SK-N-SH (cell line): Measurements from ENCODE around the gene HAUS7. TPM values are rescaled to one million over a fixed set of nuclear protein-coding genes. Genes with fewer than 3 reads are reported as not detected.

ENCODE experiments used
- CTCF ChIA-PET: fragments of 300-600, 350-600 bp; formaldehyde crosslinking; extraction: SDS; loops from one replicate; lab custom pipeline; 2021; lab: Yijun Ruan, JAX
- POLR2A ChIA-PET: fragments of 350-600 bp; sonication (Branson Sonifier 250); formaldehyde crosslinking; extraction: SDS; loops from one replicate; lab custom pipeline; 2020; ENCODE audit warnings: antibody characterized with exemption, inconsistent platforms; lab: Yijun Ruan, JAX
- DNase-seq: peaks from one replicate; pipeline ENCODE4 v3.0.0; 2012
- H2AFZ ChIP-seq: fragments of 200-600 bp; sonication (generic); 2 replicates; pipeline ENCODE4 v1.8.1; 2016; ENCODE audit warnings: antibody characterized with exemption, mild to moderate bottlenecking, low read depth
- H3F3A ChIP-seq: fragments of 200-600 bp; sonication (generic); replicated peaks from 2 replicates; pipeline ENCODE3; 2016; ENCODE audit warnings: antibody characterized with exemption, mild to moderate bottlenecking; ENCODE audit not compliant: insufficient read depth
- H3K27ac ChIP-seq, 2 experiments: fragments of 200-500 bp in 1 of 2; fragments of 200-600 bp in 1 of 2; sonication (Bioruptor generic) in 1 of 2; sonication (generic), shearing (Covaris generic) in 1 of 2; 2 replicates each; pipeline versions ENCODE4 v1.5.1 to v1.6.1; 2014 to 2016; ENCODE audit warnings: low read depth in 2 of 2, inconsistent platforms in 1 of 2, low read length in 1 of 2, mild to moderate bottlenecking in 1 of 2, mixed read lengths in 1 of 2
- H3K27me3 ChIP-seq: fragments of 200-600 bp; sonication (generic), shearing (Covaris generic); 2 replicates; pipeline ENCODE4 v1.6.1; 2016; ENCODE audit warnings: mixed run types; ENCODE audit not compliant: insufficient read depth
- H3K36me3 ChIP-seq, 2 experiments: fragments of 200-500 bp in 1 of 2; fragments of 200-600 bp in 1 of 2; sonication (Bioruptor generic) in 1 of 2; sonication (generic) in 1 of 2; replicated peaks in 1 of 2; 2 replicates each; pipeline versions ENCODE3 to v1.5.1; 2014 to 2016; ENCODE audit warnings: low read length in 1 of 2, mild to moderate bottlenecking in 1 of 2; ENCODE audit not compliant: insufficient read depth in 2 of 2, control insufficient read depth in 1 of 2
- H3K4me1 ChIP-seq, 2 experiments: fragments of 200-500 bp in 1 of 2; fragments of 200-600 bp in 1 of 2; sonication (Bioruptor generic) in 1 of 2; sonication (generic), shearing (Covaris generic) in 1 of 2; 2 replicates each; pipeline versions ENCODE4 v1.5.1 to v1.6.1; 2014 to 2016; ENCODE audit warnings: low read depth in 1 of 2, low read length in 1 of 2, mixed run types in 1 of 2; ENCODE audit not compliant: insufficient read depth in 2 of 2, control insufficient read depth in 1 of 2
- H3K4me2 ChIP-seq: fragments of 200-600 bp; sonication (generic), shearing (Covaris generic); 2 replicates; pipeline ENCODE4 v1.6.1; 2017; ENCODE audit warnings: mixed run types
- H3K4me3 ChIP-seq, 2 experiments: fragments of 200-500 bp in 1 of 2; fragments of 200-600 bp in 1 of 2; sonication (Bioruptor generic) in 1 of 2; sonication (generic), shearing (Covaris generic) in 1 of 2; 2 replicates each; pipeline versions ENCODE4 v1.5.1 to v1.8.1; 2014 to 2016; ENCODE audit warnings: low read depth in 2 of 2, inconsistent platforms in 1 of 2, low read length in 1 of 2, mild to moderate bottlenecking in 1 of 2, mixed read lengths in 1 of 2, moderate library complexity in 1 of 2
- H3K79me2 ChIP-seq: fragments of 200-600 bp; sonication (generic); 2 replicates; pipeline ENCODE4 v1.8.1; 2017; ENCODE audit warnings: mild to moderate bottlenecking; ENCODE audit not compliant: insufficient read depth
- H3K9ac ChIP-seq: fragments of 200-600 bp; sonication (generic); 2 replicates; pipeline ENCODE4 v1.6.1; 2017; ENCODE audit warnings: mixed run types
- H3K9me2 ChIP-seq: fragments of 200-600 bp; sonication (generic); 2 replicates; pipeline ENCODE4 v1.6.1; 2017; ENCODE audit warnings: mixed run types
- H3K9me3 ChIP-seq: fragments of 200-600 bp; sonication (generic); 2 replicates; pipeline ENCODE4 v1.6.1; 2017; ENCODE audit warnings: mixed run types, mild to moderate bottlenecking, moderate library complexity
- H4K20me1 ChIP-seq: fragments of 200-600 bp; sonication (generic); 2 replicates; pipeline ENCODE4 v1.6.1; 2017; ENCODE audit warnings: mild to moderate bottlenecking, mixed run types; ENCODE audit not compliant: insufficient read depth
- CTCF ChIP-seq: fragments of 200-600 bp; sonication (generic); IDR thresholded peaks from 2 replicates; pipeline ENCODE4 v1.6.1; 2017; ENCODE audit warnings: antibody characterized with exemption, mild to moderate bottlenecking, moderate library complexity
- ELF1 ChIP-seq: IDR thresholded peaks from 2 replicates; pipeline ENCODE4 v1.4.0; 2012
- EP300 ChIP-seq, 2 experiments: IDR thresholded peaks; 2 replicates each; pipeline versions ENCODE4 v1.4.0 to v1.6.1; 2012; ENCODE audit warnings: borderline replicate concordance in 1 of 2, low read depth in 1 of 2, low read length in 1 of 2
- EZH2phosphoT487 ChIP-seq: fragments of 200-600 bp; sonication (generic); IDR thresholded peaks from 2 replicates; pipeline ENCODE4 v1.6.1; 2017; ENCODE audit warnings: low read depth, mixed run types, mild to moderate bottlenecking, antibody characterized with exemption, moderate library complexity, borderline replicate concordance
- FOSL2 ChIP-seq: IDR thresholded peaks from 2 replicates; pipeline ENCODE4 v1.4.0; 2012; ENCODE audit warnings: low read depth, mild to moderate bottlenecking, moderate library complexity, borderline replicate concordance
- FOXJ3 ChIP-seq: sonication (generic); formaldehyde crosslinking; IDR thresholded peaks from 2 replicates; pipeline ENCODE4 v1.5.1; 2020; ENCODE audit warnings: mild to moderate bottlenecking, missing genetic modification reagents
- FOXM1 ChIP-seq: IDR thresholded peaks from 2 replicates; pipeline ENCODE4 v1.4.0; 2012; ENCODE audit warnings: low read depth, mild to moderate bottlenecking
- GABPA ChIP-seq: IDR thresholded peaks from 2 replicates; pipeline ENCODE4 v1.4.0; 2012; ENCODE audit warnings: low read depth, mild to moderate bottlenecking
- GATA2 ChIP-seq: sonication (generic); formaldehyde crosslinking; IDR thresholded peaks from 2 replicates; pipeline ENCODE4 v1.5.0; 2020; ENCODE audit warnings: mild to moderate bottlenecking, missing genetic modification reagents
- IRF3 ChIP-seq: fragments of 150-350 bp; IDR thresholded peaks from 2 replicates; pipeline ENCODE4 v1.6.1; 2016; ENCODE audit warnings: mild to moderate bottlenecking, low read depth, low read length
- MEF2A ChIP-seq: IDR thresholded peaks from 2 replicates; pipeline ENCODE4 v1.4.0; 2012; ENCODE audit warnings: low read depth, borderline replicate concordance
- NFIC ChIP-seq: IDR thresholded peaks from 2 replicates; pipeline ENCODE4 v1.4.0; 2012; ENCODE audit warnings: borderline replicate concordance
- NRF1 ChIP-seq: IDR thresholded peaks from 2 replicates; pipeline ENCODE4 v1.6.1; 2012; ENCODE audit warnings: low read depth, mild to moderate bottlenecking, low read length
- POLR2AphosphoS5 ChIP-seq: IDR thresholded peaks from 2 replicates; pipeline ENCODE4 v1.6.1; 2012; ENCODE audit warnings: low read depth, low read length
- RAD21 ChIP-seq: IDR thresholded peaks from 2 replicates; pipeline ENCODE4 v1.6.1; 2012; ENCODE audit warnings: mild to moderate bottlenecking, low read length
- REST ChIP-seq: IDR thresholded peaks from 2 replicates; pipeline ENCODE4 v1.6.1; 2012; ENCODE audit warnings: mild to moderate bottlenecking, low read depth, low read length, moderate library complexity
- RXRA ChIP-seq: IDR thresholded peaks from 2 replicates; pipeline ENCODE4 v1.4.0; 2012; ENCODE audit warnings: low read depth, mild to moderate bottlenecking, borderline replicate concordance
- SIN3A ChIP-seq: IDR thresholded peaks from 2 replicates; pipeline ENCODE4 v1.6.1; 2012; ENCODE audit warnings: low read depth, mild to moderate bottlenecking, low read length, moderate library complexity, borderline replicate concordance
- SMC3 ChIP-seq: IDR thresholded peaks from 2 replicates; pipeline ENCODE4 v1.6.1; 2012; ENCODE audit warnings: low read depth, low read length, improper control_type of control experiment
- USF2 ChIP-seq: fragments of 150-350 bp; IDR thresholded peaks from 2 replicates; pipeline ENCODE4 v1.6.1; 2017; ENCODE audit warnings: antibody characterized with exemption, low read length, low read depth, borderline replicate concordance
- WGBS: methylation state at CpG from one replicate; pipeline ENCODE4 v1.1.6; 2017; ENCODE audit warnings: low lambda C conversion rate; 5-methylcytosine and 5-hydroxymethylcytosine counted together
- polyA plus RNA-seq, 3 experiments: library from polyadenylated mRNA; depleted of rRNA; stranded (reverse); fragments of >200 nt; gene quantifications; 2 replicates each; pipeline ENCODE4 v1.2.3, GENCODE V29; 2012
- TF ChIP-seq, protein P1 (sequence below): IDR thresholded peaks from 2 replicates; pipeline ENCODE4; 2012

HAUS7 gene
- polyA plus RNA-seq, 1 of the 3 experiments (the other 2 are of a cell fraction) = 39.7 TPM

DNA sequence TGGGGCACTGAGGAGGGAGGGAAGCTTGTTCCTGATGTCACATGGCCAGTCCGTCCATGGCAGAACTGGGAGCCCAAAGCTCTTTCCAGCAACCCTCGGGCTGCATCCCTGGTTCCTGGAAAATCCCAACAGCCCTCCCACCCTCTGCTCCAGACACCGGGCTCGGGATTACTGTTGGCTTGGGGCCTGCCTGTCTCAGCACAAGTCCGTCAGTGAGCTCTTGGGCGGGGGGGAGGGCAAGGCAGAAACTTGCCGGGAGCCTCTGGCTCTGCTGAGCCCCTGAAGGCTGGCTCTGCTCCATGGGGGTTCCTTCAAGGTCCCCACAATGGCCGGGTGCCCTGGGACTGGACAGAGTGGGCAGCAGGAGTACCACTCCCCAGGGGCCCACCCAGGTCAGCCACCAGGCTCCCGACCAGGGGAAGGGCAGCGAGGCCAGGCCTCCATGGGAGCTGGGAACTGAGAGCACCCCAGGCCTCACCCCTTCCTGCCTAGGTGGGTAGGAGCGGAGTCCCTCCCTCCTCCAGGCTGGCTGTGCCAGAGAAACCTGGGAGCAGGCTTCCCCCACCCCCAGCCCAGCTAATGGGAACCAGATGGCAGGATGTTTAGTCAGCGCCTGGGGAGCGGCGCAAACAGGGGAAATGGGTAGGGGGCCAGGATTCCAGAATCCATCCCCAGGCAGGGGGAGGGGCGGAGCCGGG is 6.4 kb upstream of the HAUS7 start (continued):
- TF ChIP-seq, protein P1, sequence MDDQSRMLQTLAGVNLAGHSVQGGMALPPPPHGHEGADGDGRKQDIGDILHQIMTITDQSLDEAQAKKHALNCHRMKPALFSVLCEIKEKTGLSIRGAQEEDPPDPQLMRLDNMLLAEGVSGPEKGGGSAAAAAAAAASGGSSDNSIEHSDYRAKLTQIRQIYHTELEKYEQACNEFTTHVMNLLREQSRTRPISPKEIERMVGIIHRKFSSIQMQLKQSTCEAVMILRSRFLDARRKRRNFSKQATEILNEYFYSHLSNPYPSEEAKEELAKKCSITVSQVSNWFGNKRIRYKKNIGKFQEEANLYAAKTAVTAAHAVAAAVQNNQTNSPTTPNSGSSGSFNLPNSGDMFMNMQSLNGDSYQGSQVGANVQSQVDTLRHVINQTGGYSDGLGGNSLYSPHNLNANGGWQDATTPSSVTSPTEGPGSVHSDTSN = 0 out of 2 replicates have a peak, but pooled peaks have one; percentile 17
- no peak for TF ChIP-seq EZH2phosphoT487
- TF ChIP-seq MEF2A = no peak
- peak; percentile 24 to 89 for TF ChIP-seq EP300 (IDR thresholded peaks at IDR 0.05; ENCODE audit: borderline replicate concordance in 1 of 2, low read depth in 1 of 2, low read length in 1 of 2)
- no peak for TF ChIP-seq SIN3A
- TF ChIP-seq GABPA = no peak
- no peak for TF ChIP-seq CTCF
- peak; percentile 74 for TF ChIP-seq NFIC

GRCh38 chrX:153475751-153476281 is 5.4 kb upstream of the HAUS7 start:
- H3K79me2 ChIP-seq = no peaks in the 10 kb centered on the region
- H3K9me2 ChIP-seq = no peaks in the 10 kb centered on the region
- H3F3A ChIP-seq = no peaks in the 10 kb centered on the region
- WGBS = 68% methylated on average over 10 of the region's 11 CpGs
- peaks cover 21 to 42% of the 10 kb centered on the region in 2 experiments; a peak in 3 of 4 replicates for H3K4me1 ChIP-seq
- no peak for TF ChIP-seq NFIC
- TF ChIP-seq RXRA = no peak
- no peak for TF ChIP-seq MEF2A
- no peak for TF ChIP-seq FOXJ3 (CRISPR knock-in tag)
- TF ChIP-seq POLR2AphosphoS5 = no peak
- no peak for TF ChIP-seq GATA2 (CRISPR knock-in tag)
- no peak for TF ChIP-seq SMC3
- no peak for TF ChIP-seq IRF3
- no peak for TF ChIP-seq USF2
- TF ChIP-seq FOXM1 = no peak
- TF ChIP-seq REST = no peak
- TF ChIP-seq FOSL2 = no peak
- no peak for TF ChIP-seq ELF1
- TF ChIP-seq NRF1 = no peak
- TF ChIP-seq RAD21 = no peak
- ChIA-PET CTCF (interaction anchor here (1.4 to 11.6 kb wide), 3 partner anchors 14 to 33 kb away, joined by 5 to 203 read pairs (median 13); no protein-coding TSS in a partner anchor), POLR2A (interaction anchor here (2.4 kb wide), 1 partner anchor 15 kb away, joined by 13 read pairs; no protein-coding TSS in a partner anchor)
- H4K20me1 ChIP-seq = no peaks in the 10 kb centered on the region
- H2AFZ ChIP-seq = no peak overlapping the region
- H3K9ac ChIP-seq = peak overlapping the region; percentile 23; the same call in 1 of the 2 replicates
- peak overlapping the region; percentile 72 to 94 for H3K27ac ChIP-seq
- DNase-seq = no peak
- peak overlapping the region; percentile 54; the same call in 1 of the 2 replicates for H3K4me2 ChIP-seq
- no peaks in the 10 kb centered on the region for H3K36me3 ChIP-seq
- no peaks in the 10 kb centered on the region for H3K9me3 ChIP-seq
- no peaks in the 10 kb centered on the region for H3K27me3 ChIP-seq
- no peak overlapping the region for H3K4me3 ChIP-seq
